GM21717 (cell line): Measurements from ENCODE around the gene RFTN1.
A peak's percentile ranks its signal among the peaks of the same experiment; 100 is the strongest.

Source experiments
- ATAC-seq: cut with Tn5 transposase; IDR thresholded peaks from one replicate; pipeline ENCODE4 v1.9.1; 2021; ENCODE audit warnings: mild to moderate bottlenecking, moderate library complexity; ENCODE audit not compliant: unreplicated experiment

The RFTN1 gene

GRCh38 chr3:16388850-16389441 is 124.6 kb downstream of the RFTN1 start:
- no peak for ATAC-seq

- no peak for ATAC-seq
These were observed 126.9 kb downstream of the RFTN1 start for GRCh38 chr3:16386561-16386960.

GRCh38 chr3:16385151-16385550 is 128.3 kb downstream of the RFTN1 start:
- ATAC-seq: no peak

- no peak for ATAC-seq
These were observed 129.6 kb downstream of the RFTN1 start for GRCh38 chr3:16383864-16384263.

GRCh38 chr3:16382845-16383244 is 130.7 kb downstream of the RFTN1 start:
- ATAC-seq: peak; percentile 45

- no peak for ATAC-seq
These were observed 132.1 kb downstream of the RFTN1 start for GRCh38 chr3:16381426-16381825.

GRCh38 chr3:16380421-16380820 is 133.1 kb downstream of the RFTN1 start:
- no peak for ATAC-seq

GRCh38 chr3:16379838-16380237 is 133.7 kb downstream of the RFTN1 start:
- ATAC-seq: no peak

GRCh38 chr3:16378920-16379319 is 134.6 kb downstream of the RFTN1 start:
- peak; percentile 43 for ATAC-seq

- ATAC-seq: no peak
These were observed 135.1 kb downstream of the RFTN1 start for GRCh38 chr3:16378415-16378814.

GRCh38 chr3:16377847-16378302 is 135.6 kb downstream of the RFTN1 start:
- ATAC-seq: no peak

- no peak for ATAC-seq
These were observed 136.3 kb downstream of the RFTN1 start for GRCh38 chr3:16377196-16377595.

GRCh38 chr3:16375891-16376290 is 137.6 kb downstream of the RFTN1 start:
- no peak for ATAC-seq

GRCh38 chr3:16374935-16375245 is 138.6 kb downstream of the RFTN1 start:
- no peak for ATAC-seq

- ATAC-seq: peak; percentile 42
These were observed 139.2 kb downstream of the RFTN1 start for GRCh38 chr3:16374047-16374934.

- no peak for ATAC-seq
These were observed 140.1 kb downstream of the RFTN1 start for GRCh38 chr3:16373341-16373946.

- ATAC-seq: no peak
These were observed 140.9 kb downstream of the RFTN1 start for GRCh38 chr3:16372362-16373292.

GRCh38 chr3:16370872-16371740 is 142.4 kb downstream of the RFTN1 start:
- peak; percentile 16 for ATAC-seq

- ATAC-seq: no peak
These were observed 143.0 kb downstream of the RFTN1 start for GRCh38 chr3:16370503-16370871.

- ATAC-seq: no peak
These were observed 143.6 kb downstream of the RFTN1 start for GRCh38 chr3:16369885-16370284.
